K562 (cell line): Measurements from ENCODE around the gene GNPTAB. TPM values are rescaled to one million over a fixed set of nuclear protein-coding genes. Genes with fewer than 3 reads are reported as not detected.

ENCODE experiments used
- ATAC-seq: fragments of 200-7000 bp; cut with Tn5 transposase; 3 replicates; pipeline ENCODE4 v1.9.1; 2020; ENCODE audit warnings: moderate library complexity
- BruUV-seq: library from RNA; stranded (reverse); fragments of 400-500 nt; replicated peaks from 2 replicates; lab custom pipeline; 2021; lab: Mats Ljungman, UMichigan
- CTCF ChIA-PET: fragments of 300-600 bp; formaldehyde crosslinking; extraction: SDS; loops from one replicate; lab custom pipeline; 2021; ENCODE audit warnings: low intra/inter-chr PET ratio; lab: Yijun Ruan, JAX
- POLR2A ChIA-PET: fragments of 300-600, 350-650 bp; sonication (Branson Sonifier 250); formaldehyde crosslinking; extraction: SDS; loops from one replicate; lab custom pipeline; 2021; ENCODE audit warnings: antibody characterized with exemption, inconsistent platforms; lab: Yijun Ruan, JAX
- DNase-seq, 4 experiments: peaks; one replicate each; pipeline versions ENCODE4 v3.0.0 to v3.0.0-alpha.2; 2011 to 2018; ENCODE audit warnings: low spot score in 3 of 4, mixed read lengths in 3 of 4; ENCODE audit errors: extremely low read depth in 1 of 4
- FAIRE-seq: peaks from 2 replicates; lab custom pipeline; 2011; peaks lifted over from hg19 to GRCh38; lab: Jason Lieb, UNC
- H2AFZ ChIP-seq: 2 replicates; pipeline ENCODE4 v1.6.0; 2011; ENCODE audit warnings: low read depth, low read length, control low read depth, inconsistent platforms
- H3K27ac ChIP-seq: fragments of 200-600 bp; 3 replicates; pipeline ENCODE4 v1.8.0; 2011; ENCODE audit warnings: low read depth, mild to moderate bottlenecking, control low read depth, inconsistent platforms, low read length, moderate library complexity, mixed read lengths; ENCODE audit errors: extremely low read depth
- H3K27me3 ChIP-seq, 2 experiments: fragments of 300-600 bp in 1 of 2; 2 replicates in 1 of 2; 3 replicates in 1 of 2; pipeline versions ENCODE4 v1.6.0 to v1.8.0; 2011; ENCODE audit warnings: inconsistent platforms in 2 of 2, low read length in 2 of 2, mild to moderate bottlenecking in 1 of 2, mixed read lengths in 1 of 2, moderate library complexity in 1 of 2; ENCODE audit not compliant: control insufficient read depth in 2 of 2, insufficient read depth in 2 of 2
- H3K36me3 ChIP-seq: fragments of 300-600 bp; 3 replicates; pipeline ENCODE4 v1.8.0; 2011; ENCODE audit warnings: mild to moderate bottlenecking, low read length, inconsistent platforms; ENCODE audit not compliant: control insufficient read depth, insufficient read depth
- H3K4me1 ChIP-seq, 2 experiments: fragments of 200-600 bp in 1 of 2; replicated peaks in 1 of 2; 2 replicates in 1 of 2; 3 replicates in 1 of 2; pipeline versions ENCODE4 v1.5.1 to v1.8.0; 2011; ENCODE audit warnings: inconsistent platforms in 2 of 2, low read length in 2 of 2, mild to moderate bottlenecking in 1 of 2, mixed read lengths in 1 of 2, moderate library complexity in 1 of 2; ENCODE audit not compliant: control insufficient read depth in 2 of 2, insufficient read depth in 2 of 2
- H3K4me2 ChIP-seq: 2 replicates; pipeline ENCODE4 v1.6.1; 2011; ENCODE audit warnings: low read length, control low read depth, inconsistent platforms, mixed read lengths; ENCODE audit not compliant: insufficient read depth
- H3K4me3 ChIP-seq: fragments of 200-600 bp; sonication (generic), shearing (Covaris generic); 2 replicates; pipeline ENCODE4 v1.5.1; 2016; ENCODE audit warnings: control low read depth, inconsistent platforms
- H3K79me2 ChIP-seq: fragments of 200-600 bp; 3 replicates; pipeline ENCODE4 v1.8.0; 2011; ENCODE audit warnings: low read length, inconsistent platforms; ENCODE audit not compliant: control insufficient read depth, insufficient read depth
- H3K9ac ChIP-seq, 2 experiments: 2 replicates each; pipeline versions ENCODE4 v1.6.0 to v1.6.1; 2011; ENCODE audit warnings: low read depth in 2 of 2, low read length in 2 of 2, control low read depth in 1 of 2, inconsistent platforms in 1 of 2, mild to moderate bottlenecking in 1 of 2, mixed read lengths in 1 of 2; ENCODE audit not compliant: insufficient read depth in 1 of 2
- H3K9me1 ChIP-seq: one replicate; pipeline ENCODE4 v1.6.0; 2011; ENCODE audit warnings: inconsistent platforms, mild to moderate bottlenecking, low read length, moderate library complexity; ENCODE audit not compliant: control insufficient read depth, insufficient read depth
- H3K9me3 ChIP-seq: replicated peaks from 2 replicates; pipeline ENCODE4 v1.5.1; 2011; ENCODE audit warnings: low read depth, low read length, inconsistent platforms; ENCODE audit not compliant: control insufficient read depth, insufficient read depth
- H4K20me1 ChIP-seq: replicated peaks from 2 replicates; pipeline ENCODE4 v1.6.1; 2011; ENCODE audit warnings: low read length, inconsistent platforms, mixed read lengths; ENCODE audit not compliant: control insufficient read depth, insufficient read depth
- BACH1 ChIP-seq: fragments of 200-800 bp; sonication (Bioruptor generic); IDR thresholded peaks from 2 replicates; pipeline ENCODE4 v1.6.1; 2016; ENCODE audit warnings: missing genetic modification characterization, missing compliant biosample characterization
- DNMT1 ChIP-seq: fragments of 450-650 bp; IDR thresholded peaks from 2 replicates; pipeline ENCODE4 v1.6.1; 2016; ENCODE audit warnings: antibody characterized with exemption, mild to moderate bottlenecking
- HNRNPUL1 ChIP-seq: fragments of 200-400 bp; formaldehyde crosslinking; IDR thresholded peaks from 2 replicates; pipeline ENCODE4 v1.6.1; 2017; ENCODE audit warnings: low read length
- KHSRP ChIP-seq: fragments of 450-650 bp; IDR thresholded peaks from 2 replicates; pipeline ENCODE4 v1.6.1; 2017
- RHOXF2B ChIP-seq: fragments of 250-450 bp; sonication (Bioruptor Pico); conservative IDR thresholded peaks from 2 replicates; pipeline ENCODE4 v1.5.1; 2021
- ZNF277 ChIP-seq: fragments of 250-450 bp; sonication (Bioruptor Pico); IDR thresholded peaks from 2 replicates; pipeline ENCODE4 v1.8.0; 2022; ENCODE audit warnings: inconsistent platforms, mild to moderate bottlenecking, moderate library complexity, borderline replicate concordance
- ZNF592 ChIP-seq: fragments of 450-650 bp; IDR thresholded peaks from 2 replicates; pipeline ENCODE4 v1.6.1; 2017; ENCODE audit warnings: antibody characterized with exemption, mild to moderate bottlenecking
- WGBS: fragments of 100-300 bp; shearing (Covaris generic); methylation state at CpG from one replicate; pipeline ENCODE4 v1.1.6; 2016; ENCODE audit warnings: low coverage, mixed read lengths; ENCODE audit not compliant: insufficient coverage; ENCODE audit errors: missing lambda C conversion rate; 5-methylcytosine and 5-hydroxymethylcytosine counted together
- in situ Hi-C: fragments of 300-500 bp; cut with MboI; formaldehyde crosslinking; loops from 4 replicates; pipeline ENCODE4 v1.15.0; 2018; ENCODE audit warnings: inconsistent platforms, mixed read lengths
- intact Hi-C: fragments of 100-400 bp; cut with micrococcal nuclease; formaldehyde crosslinking; loops from 2 replicates; pipeline ENCODE4 v1.14.2; 2022
- polyA plus RNA-seq, 8 experiments: library from polyadenylated mRNA; depleted of rRNA in 4 of 8; stranded (reverse) in 5 of 8; unstranded in 3 of 8; fragments of >200 nt; fragmentation: Nextera tagmentation in 2 of 8; fragmentation: Illumina TruSeq in 1 of 8; extraction: Ambion mirVana in 2 of 8; extraction: Trizol in 1 of 8; gene quantifications; 2 replicates each; pipeline versions ENCODE4 v1.2.1 to v1.2.3, GENCODE V29; 2011 to 2014; ENCODE audit warnings: inconsistent platforms in 1 of 8, missing spikeins in 1 of 8
- total RNA-seq, 7 experiments: library from RNA; depleted of rRNA in 6 of 7; stranded (reverse); fragments of >200 nt in 6 of 7; fragmentation: Illumina TruSeq in 2 of 7; extraction: Trizol in 2 of 7; gene quantifications; 2 replicates each; pipeline versions ENCODE4 v1.2.1 to v1.2.3, GENCODE V29; 2011 to 2021; ENCODE audit warnings: low replicate concordance in 1 of 7
- TF ChIP-seq, protein P1 (sequence below), 2 experiments: fragments of 250-450 bp in 1 of 2; fragments of 450-650 bp in 1 of 2; sonication (Bioruptor Pico) in 1 of 2; IDR thresholded peaks; 2 replicates each; pipeline versions ENCODE4 v1.6.1 to v1.8.0; 2016 to 2021; ENCODE audit warnings: mild to moderate bottlenecking in 2 of 2, moderate library complexity in 2 of 2, missing compliant biosample characterization in 1 of 2, missing genetic modification characterization in 1 of 2

GNPTAB gene
- total and polyA plus RNA-seq, 9 of the 15 experiments (the other 6 are each of a cell fraction or from before 2014, with no cell fraction given): 5.9 to 23.2 (median 19.3) TPM

DNA sequence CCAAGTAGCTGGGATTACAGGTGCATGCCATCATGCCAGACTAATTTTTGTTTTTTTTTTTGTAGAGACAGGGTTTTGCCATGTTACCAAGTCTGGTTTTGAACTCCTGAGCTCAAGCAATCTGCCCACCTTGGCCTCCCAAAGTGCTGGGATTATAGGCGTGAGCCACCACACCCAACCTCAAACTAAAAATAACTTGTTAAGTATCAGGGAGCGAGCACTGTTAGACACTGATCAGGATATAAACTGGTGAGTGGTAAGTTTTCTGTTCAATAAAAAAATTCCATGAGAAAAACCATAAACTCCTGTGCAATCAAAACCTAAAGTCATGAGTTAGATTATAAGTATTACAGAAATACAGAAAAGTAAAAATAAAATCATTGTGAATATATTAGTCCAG is 46.9 kb downstream of the GNPTAB start:
- 32% methylated on average over 2 of the region's 2 CpGs for WGBS

More for the DNA sequence above, 46.9 kb downstream of the GNPTAB start:
- H3K9ac ChIP-seq: no peak overlapping the region
- H3K79me2 ChIP-seq: no peaks in the 10 kb centered on the region
- H4K20me1 ChIP-seq: no peaks in the 10 kb centered on the region
- in situ Hi-C loops (no loop called here), intact Hi-C loops (no loop called here)
- no peaks in the 10 kb centered on the region for H3K4me1 ChIP-seq
- no peaks in the 10 kb centered on the region for H3K9me3 ChIP-seq
- ChIA-PET CTCF (no interaction called here), POLR2A (interaction anchor here (0.9 to 1.2 kb wide), 3 partner anchors 9 to 42 kb away, joined by 3 read pairs; no protein-coding TSS in a partner anchor)
- H2AFZ ChIP-seq: no peak overlapping the region
- no peak for FAIRE-seq
- no TSS peak for BruUV-seq
- no peak overlapping the region for H3K4me3 ChIP-seq
- TF ChIP-seq KHSRP (no peak), BACH1 (tag) (no peak), ZNF592 (no peak), RHOXF2B (no peak), HNRNPUL1 (no peak), DNMT1 (no peak), ZNF277 (CRISPR knock-in tag) (no peak)
- TF ChIP-seq, protein P1, sequence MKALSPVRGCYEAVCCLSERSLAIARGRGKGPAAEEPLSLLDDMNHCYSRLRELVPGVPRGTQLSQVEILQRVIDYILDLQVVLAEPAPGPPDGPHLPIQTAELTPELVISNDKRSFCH (CRISPR knock-in tag; IDR thresholded peaks at IDR 0.05): no peak
- TF ChIP-seq, protein P1 (tag; IDR thresholded peaks at IDR 0.05): no peak
- ATAC-seq: no peak
- H3K9me1 ChIP-seq: no peaks in the 10 kb centered on the region
- no peak for DNase-seq
- no peaks in the 10 kb centered on the region for H3K27me3 ChIP-seq
- no peak overlapping the region for H3K27ac ChIP-seq
- H3K4me2 ChIP-seq: no peak overlapping the region
- H3K36me3 ChIP-seq: peaks cover 24% of the 10 kb centered on the region; the same call in 1 of the 3 replicates
